Nucleus accumbens (tissue), 56 donors: ENCODE results near the gene BRAT1.

Experiments used
- DNase-seq, 56 donors: peaks; one replicate each; lab custom pipeline; 2025; lab: John Stamatoyannopoulos, UW

BRAT1 gene

DNA sequence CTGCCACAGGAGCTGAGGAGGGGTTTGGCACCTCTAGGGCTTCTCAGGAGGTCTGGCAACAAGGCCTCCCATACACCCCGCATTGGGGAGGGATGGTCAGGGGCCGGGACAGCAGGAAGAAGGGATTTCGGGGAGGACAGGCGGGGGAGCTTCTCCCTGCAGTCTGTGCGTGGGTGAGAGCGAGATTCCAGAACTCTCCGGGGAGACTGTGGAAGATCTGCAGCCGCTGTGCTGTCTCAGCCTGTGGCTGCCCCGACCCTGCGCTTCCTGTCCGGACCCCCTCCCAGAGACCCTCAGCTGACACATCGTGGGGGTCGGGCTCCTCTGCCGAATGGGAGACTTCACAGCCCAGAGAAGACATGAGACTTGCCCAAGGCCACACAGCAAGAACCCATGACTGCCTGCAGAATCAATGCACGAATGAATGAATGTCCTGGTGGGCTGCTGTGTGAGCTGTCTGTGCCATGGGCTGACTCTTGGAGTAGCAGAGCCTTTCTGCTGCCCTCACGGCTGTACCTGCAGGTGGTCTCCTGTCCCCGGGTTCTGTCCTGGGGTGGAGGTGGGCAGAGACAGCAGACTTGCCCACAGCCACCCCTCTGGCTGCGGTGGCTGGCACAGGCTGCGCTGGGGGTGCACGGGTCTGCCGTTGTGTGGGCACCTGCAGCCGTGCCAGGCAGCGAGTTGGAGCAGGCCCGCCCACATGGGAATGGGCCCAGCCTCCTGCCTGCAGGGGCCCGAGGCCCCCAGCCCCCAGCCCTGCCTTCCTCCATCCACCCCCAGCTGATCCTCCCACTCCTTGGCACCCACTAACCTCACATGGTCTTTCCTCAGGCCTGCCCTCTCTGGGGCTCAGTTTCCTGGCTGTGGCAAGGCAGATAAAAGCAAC is 52.0 kb downstream of the BRAT1 start:
- no peak for DNase-seq

DNA sequence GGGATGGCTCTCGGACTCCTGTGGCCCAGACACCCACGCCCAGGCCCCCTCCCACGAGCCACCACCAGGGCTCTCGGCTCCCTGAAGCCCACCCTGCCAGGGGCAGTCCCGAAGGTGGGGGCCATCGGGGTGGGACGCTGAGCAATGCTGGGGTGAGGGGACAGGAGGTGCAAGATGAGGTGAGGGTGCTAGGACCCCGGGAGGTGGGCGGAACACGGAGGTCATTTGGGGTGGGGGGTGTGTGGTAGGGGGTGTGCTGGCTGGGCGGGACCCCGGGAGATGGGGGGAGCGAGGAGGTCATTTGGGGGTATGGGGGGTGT is 52.7 kb downstream of the BRAT1 start:
- DNase-seq, result no peak

DNA sequence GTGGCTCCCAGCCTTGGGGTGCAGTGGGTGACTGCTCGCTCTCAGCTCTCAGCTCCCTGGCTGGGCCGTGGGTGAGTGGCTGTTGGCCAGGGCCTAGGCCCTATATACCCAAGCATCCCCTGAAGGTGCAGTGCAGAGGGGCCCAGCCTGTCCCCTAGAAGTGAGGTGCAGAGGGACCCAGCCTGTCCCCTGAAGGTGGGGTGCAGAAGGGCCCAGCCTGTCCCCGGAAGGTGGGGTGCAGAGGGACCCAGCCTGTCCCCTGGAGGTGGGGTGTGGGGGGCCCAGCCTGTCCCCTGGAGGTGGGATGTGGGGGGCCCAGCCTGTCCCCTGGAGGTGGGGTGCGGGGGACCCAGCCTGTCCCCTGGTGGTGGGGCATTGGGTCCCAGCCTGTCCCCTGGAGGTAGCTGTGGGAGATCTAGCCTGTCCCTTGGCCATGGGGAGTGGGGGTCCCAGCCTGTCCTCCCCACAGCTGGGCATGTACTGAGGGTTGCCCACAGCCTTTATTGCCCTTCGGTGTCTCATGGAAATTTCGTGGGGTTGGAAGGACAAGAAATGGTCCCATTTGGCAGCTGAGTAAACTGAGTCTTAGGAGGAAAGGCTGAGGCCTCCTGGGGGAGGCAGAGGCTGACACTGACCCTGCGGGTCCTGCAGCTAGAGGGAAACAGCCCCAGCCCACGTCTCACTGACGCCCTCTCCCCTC is 53.2 kb downstream of the BRAT1 start:
- no peak for DNase-seq

DNA sequence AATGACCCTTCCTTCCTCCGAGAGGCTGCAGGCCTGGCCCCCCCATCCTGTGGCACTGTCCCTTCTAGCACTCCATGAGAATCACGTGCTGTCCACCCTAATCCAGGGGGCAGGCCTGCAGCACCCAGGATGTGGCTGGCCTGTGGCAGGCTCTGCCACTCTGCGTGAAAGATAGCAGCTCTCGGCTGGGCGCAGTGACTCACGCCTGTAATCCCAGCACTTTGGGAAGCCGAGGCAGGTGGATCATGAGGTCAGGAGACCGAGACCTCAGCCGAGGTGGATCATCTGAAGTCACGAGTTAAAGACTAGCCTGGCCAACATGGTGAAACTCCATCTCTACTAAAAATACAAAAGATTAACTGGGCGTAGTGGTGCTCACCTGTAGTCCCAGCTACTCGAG is 54.6 kb downstream of the BRAT1 start:
- no peak for DNase-seq

DNA sequence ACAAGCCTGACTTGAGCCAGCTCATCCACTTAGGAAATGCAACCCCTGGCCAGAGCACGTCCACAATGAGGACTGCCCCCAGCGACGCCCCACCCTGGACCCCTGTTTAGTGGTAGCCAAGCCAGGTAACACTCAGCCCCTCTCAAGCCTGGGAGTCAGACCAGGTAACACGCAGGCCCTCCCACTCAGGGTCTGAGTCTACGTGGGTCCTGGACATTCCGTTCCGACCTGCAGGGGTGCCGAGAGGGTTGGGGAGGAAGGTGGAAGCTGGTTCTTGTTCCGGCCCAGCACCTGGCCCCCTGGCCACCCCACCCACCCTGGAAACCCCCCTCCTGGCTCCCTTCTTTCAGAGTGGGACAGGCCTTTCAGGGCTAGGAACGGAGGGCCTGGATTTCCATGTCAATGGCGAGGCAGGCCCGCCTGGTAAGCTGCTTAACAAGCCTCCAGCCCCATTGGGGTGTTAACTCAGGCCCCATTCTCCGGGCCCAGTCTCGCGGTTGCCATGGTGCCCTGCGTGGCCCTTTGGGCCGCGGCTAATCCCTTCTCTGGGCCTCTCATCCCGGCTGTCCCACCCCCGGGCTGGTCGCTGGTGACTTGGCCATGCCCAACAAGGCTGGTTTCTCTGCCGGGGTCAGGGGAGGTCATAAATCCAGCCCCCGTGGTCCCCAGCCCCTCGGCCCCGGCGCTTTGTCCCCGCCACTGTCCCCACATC is 55.4 kb downstream of the BRAT1 start:
- DNase-seq, result peak in 1 of 56 donors; percentile 46

DNA sequence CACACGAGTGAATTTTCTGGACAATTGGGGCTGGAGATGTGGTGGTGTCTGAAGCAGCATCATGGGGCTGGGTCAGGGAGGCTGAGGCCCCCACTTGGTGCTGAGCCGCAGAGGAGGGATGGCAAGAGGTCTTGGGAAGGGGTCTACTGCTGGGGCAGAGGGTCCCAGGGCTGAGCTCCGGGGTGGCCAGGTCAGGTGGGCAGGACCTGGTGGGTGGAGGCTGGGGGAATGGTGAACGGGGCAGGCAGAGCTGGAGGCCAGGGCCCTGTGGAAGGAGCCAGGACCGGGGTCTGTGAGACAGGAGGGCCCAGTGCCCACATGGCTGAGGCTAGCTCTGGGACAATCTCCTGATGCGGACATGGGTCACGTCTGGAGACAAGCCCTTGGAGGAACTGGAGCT is 56.1 kb downstream of the BRAT1 start:
- DNase-seq, result no peak

DNA sequence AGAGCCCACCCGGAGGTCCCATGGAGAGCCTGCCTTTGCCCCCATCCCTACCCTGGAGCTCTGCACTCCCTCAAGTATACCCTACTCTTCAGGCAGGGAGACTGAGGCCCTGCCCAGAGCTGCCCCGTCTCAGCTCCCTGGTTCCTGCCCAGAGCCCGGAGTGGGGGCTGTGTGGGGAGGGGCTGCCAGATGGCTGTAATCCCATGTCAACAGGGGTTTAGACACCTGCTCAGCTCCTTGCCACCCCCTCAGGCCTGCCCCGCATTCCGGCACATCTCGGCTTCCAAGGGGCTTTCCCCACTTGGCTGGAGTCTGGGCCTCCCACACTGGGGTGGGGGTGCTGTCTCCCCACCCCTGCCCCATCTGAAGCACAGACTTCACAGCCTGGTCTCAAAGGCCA is 56.6 kb downstream of the BRAT1 start:
- DNase-seq, result no peak

DNA sequence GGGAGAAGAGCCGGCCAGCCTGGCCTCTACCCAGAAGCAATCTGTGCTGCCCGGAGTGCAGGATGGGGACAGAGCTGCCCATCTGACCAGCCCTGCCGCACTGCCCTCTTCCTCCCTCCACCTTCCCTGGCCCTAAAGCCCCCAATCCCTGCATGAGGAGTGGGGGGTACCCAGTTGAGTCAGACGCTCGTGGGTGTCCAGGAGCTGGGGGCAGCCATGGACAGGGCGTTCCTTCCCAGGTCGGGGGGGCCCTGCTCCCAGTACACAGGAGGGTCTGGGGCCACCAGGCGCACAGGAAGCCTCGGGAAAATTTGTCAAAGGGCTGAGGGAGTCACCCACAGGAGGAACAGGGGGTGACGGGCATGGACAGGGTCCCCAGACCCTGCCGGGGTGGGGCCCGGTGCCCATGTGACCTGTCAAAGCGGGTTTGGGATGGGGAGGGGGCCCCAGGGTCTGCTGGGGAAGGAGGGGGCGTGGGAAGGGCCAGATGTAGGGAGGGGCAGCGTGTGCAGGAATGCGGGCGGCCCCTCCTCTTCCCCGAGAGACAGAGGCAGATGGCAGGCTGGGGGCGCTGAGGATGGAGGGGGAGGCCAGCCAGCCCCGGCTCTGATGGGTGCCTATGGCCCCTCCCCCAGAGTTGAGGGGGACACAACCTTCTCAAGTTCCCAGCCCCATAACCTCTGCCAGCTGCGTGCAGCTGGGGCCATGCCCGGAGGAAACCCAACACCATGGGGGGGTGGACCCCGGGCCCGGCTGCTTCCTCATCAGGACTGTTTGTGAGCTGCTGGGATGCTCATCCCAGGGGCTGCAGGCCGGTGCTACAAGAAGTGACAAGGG is 57.6 kb downstream of the BRAT1 start:
- DNase-seq, result no peak

DNA sequence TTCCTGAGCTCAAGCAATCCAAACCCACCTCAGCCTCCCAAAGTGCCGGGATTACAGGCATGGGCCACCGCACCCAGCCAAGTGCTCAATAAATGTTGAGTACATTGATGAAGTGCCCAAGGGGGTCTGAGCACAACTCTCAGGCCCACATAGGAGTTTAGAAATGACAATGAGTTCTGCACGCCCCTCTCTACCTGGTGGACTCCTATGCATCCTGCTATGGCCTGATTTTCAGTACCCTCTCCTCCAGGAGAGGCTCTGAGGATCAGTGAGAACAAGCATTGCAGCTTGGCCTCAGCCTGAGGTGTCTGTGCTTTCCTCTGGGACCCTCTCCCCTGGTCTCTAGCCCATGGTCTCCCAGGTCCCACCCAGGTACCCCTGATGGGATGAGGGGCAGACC is 58.3 kb downstream of the BRAT1 start:
- no peak for DNase-seq

DNA sequence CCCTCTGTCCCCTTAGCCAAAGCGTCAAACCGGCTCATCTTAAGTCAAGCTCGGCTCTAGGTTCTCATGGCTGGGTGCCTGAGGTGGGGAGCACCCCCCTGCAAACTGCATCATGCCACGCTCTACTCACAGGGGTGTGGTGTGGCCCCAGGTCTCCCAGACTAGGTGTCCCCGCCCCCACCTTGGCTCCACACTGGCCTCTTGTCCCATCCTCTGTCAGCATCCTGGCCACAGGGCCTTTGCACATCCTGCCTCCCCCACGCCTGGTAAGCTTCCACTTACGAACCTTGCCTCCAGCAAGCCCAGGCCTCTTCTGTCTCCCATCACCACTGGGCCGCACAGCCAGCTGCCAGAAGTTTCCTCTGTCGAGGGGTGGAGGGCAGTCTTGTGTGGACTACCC is 58.9 kb downstream of the BRAT1 start:
- no peak for DNase-seq

DNA sequence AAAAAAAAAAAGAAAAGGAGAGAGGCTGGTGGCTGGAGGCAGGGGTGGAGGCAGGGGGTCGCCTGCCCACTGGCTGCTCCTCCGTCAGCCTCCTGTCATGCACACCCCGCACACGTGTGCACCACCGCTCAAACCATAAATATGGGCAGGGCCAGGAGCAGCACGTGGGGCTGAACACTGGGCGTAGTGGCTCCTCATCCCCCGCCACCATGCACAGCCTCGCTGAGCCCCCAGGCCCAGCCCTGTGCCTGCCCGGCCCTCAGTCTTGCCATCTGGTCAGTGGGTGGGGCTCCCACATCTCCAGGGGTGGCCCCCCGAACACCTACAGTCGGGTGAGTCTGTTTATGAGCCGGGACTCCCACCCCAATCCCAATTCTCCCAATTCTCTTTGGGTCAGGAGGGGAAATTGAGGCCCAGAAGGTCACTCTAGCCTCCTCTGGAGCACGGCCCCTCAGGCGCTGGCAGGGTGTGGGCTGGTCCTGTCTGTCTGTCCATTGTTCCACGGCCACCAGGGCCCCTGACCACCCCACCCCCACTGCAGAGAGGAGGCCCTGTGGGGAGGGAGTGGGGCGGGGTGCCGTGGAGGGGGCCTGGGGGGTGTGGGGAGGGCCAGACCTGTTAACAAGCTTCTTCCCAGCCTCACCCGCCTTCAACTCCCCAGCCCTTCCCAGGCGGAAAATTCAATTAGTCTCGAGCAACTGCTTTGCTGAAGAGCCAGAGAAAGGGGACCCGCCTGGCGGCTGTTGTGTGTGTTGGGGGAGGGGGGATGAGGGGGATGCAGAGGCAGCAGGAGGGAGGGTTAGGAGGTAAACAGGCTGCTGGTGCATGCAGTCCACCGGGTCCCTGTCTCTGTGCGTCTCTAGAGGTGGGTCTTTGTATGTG is 59.7 kb downstream of the BRAT1 start:
- DNase-seq, result no peak

DNA sequence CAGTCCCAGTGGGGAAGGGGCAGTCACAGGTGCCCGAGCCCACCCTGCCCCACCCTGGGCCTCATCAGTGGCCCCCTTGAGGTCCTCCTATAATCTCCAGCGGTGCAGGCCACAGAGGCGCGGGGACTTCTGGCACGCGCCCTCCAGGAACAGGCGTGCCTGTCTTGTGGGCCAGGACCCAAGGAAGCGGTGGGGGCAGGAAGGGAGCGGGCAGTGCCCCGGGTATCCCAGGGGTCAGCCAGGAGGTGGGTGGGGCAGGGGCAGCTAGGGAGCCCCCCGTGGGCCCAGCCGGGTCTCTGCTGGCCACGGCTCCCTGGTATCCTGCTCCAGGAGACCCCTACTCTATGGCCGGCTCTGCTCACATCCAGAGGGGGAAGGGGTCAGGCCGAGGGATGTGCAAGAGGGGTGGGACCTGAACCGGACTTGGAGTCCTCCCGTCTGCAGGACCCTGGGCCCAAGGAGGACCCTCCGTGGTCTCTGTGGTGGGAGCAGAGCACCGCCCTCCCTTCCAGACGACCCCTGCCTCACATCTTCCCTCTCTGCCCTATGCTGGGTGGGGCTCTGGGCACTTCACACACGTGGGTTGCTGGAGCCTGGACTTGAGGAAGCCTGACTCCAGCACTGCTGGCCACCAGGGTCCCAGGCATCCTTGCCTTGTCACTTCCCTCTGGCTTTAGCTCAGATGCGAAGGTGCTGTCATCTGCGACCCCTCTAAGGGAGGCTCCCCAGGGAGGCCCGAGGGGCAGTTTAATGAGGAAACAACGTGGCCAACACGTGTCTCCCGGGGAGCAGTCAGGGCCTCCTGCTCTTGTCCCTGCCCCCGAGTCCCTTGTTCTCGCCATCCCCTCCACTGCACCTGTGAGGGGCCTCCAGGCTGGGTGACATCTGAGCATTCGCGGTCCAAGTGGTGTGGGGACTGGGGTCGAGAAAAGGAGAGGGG is 60.9 kb downstream of the BRAT1 start:
- no peak for DNase-seq

DNA sequence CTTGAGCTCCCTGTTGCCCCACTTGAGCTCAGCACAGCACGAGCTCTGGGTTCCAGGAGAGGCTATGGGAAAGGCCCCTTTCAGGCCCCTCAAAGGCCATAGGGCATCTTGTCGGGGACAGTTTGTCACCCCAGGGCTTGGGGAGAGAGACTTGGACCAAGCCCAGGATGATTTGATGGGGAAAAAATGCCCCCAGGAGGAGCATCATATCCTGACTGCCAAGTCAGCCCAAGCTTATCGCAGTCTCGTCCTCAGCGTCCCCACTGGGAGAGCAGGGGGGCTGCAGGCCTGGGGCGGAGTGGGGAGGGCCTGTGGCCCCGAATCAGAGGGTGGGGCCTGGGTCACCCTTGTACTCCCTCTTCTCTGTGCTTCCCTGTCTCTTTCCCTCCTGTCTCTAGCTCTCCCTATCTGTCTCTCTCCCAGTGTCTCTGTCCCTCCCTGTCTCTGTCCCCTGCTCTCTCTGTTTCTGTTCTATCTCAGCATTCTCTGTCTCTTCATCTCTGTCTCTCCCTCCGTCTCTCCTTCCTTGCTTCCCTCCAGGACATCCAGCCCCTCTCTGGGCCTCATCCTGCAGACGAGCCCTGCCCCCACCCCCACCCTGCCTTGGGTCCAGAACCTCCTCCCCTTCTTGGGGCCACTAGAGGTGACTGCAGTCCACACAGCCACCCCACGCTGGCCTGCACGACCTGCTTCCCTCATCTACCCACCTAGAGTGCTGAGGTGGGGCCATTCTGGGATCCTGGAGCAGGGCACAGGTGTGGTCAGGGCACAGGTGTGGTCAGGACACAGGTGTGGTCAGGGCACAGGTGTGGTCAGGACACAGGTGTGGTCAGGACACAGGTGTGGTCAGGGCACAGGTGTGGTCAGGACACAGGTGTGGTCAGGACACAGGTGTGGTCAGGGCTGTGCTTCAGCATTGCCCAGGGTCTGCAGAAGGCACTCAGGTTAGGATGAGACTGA is 61.8 kb downstream of the BRAT1 start:
- no peak for DNase-seq

DNA sequence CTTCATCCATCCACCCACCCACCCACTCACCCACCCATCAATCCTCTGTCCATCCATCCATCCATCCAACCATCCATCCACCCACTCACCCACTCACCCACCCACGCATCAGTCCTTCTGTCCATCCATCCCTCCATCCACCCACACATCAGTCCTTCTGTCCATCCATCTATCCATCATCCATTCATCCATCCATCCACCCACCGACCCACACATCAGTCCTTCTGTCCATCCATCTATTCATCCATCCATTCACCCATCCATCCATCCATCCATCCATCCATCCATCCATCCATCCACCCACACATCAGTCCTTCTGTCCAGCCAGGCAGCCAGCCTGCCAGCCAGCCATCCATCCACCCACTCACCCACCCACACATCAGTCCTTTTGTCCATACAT is 63.3 kb downstream of the BRAT1 start:
- no peak for DNase-seq

DNA sequence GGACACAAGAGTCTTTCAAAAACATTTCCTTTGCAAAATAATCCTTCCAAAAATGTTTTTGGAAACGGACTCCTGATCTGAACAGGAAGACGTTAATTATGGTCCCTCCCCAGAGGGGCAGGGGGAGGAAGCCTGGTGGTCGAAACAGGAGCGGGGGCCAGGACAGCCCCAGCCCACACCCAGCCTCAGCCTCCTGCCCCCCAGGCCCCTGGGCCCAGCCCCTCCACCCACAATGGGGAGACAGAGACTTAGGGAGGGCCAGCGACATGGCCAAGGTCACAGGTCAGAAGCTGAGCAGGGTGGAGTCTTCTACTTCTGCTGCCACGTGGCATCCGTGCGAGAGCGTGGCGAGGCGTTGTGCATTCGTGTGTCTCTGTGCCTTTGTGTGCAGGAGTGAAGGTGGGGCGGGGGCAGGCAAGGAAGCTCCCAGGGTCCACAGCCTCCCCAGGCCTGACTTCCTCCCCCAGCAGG is 65.1 kb downstream of the BRAT1 start:
- no peak for DNase-seq

DNA sequence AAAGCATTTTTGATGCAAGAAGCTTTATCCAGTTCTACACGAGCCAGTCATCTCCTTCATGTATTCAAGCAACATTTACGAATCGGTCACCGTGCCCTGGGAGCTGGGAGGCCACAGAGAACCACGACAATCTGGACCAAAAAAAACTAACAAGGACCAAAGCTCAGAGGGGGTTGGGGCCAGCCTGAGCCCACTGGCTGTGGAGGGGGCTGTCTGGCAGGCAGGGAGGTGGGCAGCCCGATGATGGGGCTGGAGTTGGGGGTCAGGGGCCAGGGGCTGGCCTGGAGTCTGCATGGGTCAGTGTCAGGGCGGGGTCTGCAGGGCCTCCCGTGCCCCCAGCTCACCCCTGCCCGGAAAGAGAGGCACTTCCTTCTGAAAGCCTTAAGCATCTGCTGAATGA is 66.6 kb downstream of the BRAT1 start:
- DNase-seq, result no peak

DNA sequence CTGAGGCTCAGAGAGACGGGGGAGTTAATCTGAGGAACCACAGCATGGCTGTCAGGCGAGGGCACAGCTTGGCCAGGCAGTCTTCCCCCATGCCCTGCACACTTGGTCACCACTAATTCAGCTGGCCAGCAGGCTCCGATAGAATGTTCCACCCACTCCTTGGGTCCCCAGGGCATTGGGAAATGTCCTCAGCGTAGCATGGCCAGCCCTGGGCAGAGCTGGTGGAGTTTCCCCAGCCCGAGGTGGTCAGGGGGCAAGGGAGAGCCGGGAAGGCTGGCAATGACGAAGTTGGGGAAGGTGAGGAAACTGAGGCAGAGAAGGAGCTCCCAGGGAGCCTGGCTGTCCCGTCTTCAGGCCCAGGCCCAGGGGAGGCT is 67.1 kb downstream of the BRAT1 start:
- DNase-seq, result no peak
